Left renal pelvis (tissue), 4 donors: Measurements from ENCODE around the gene RAET1E. TPM values are rescaled to one million over a fixed set of nuclear protein-coding genes. Genes with fewer than 3 reads are reported as not detected.
"Not testable (repeated sequence)": the region's sequence is repeated elsewhere in the genome, so short reads cannot be mapped to it uniquely, and the experiment has no call there.

ENCODE experiments used
- DNase-seq, 4 donors: peaks; one replicate each; pipeline ENCODE4 v3.0.0-alpha.2; 2013; ENCODE audit warnings: low read depth in 4 of 4, low spot score in 3 of 4
- polyA plus RNA-seq, 4 donors: library from polyadenylated mRNA; unstranded; fragments of 120-200 nt; gene quantifications; one replicate each; pipeline ENCODE4 v1.2.1, GENCODE V29; 2013; ENCODE audit not compliant: insufficient read length in 4 of 4

The RAET1E gene
- polyA plus RNA-seq, 4 donors = 0.24 to 0.45 (median 0.44) TPM; not detected in 1

GRCh38 chr6:149913085-149913484 is 15.2 kb upstream of the RAET1E start:
- DNase-seq = no peak

GRCh38 chr6:149912680-149913079 is 14.8 kb upstream of the RAET1E start:
- not testable (repeated sequence) for DNase-seq

- no peak for DNase-seq
These were observed 12.8 kb upstream of the RAET1E start for GRCh38 chr6:149910721-149911151.

GRCh38 chr6:149909701-149910470 is 12.0 kb upstream of the RAET1E start:
- no peak for DNase-seq

DNA sequence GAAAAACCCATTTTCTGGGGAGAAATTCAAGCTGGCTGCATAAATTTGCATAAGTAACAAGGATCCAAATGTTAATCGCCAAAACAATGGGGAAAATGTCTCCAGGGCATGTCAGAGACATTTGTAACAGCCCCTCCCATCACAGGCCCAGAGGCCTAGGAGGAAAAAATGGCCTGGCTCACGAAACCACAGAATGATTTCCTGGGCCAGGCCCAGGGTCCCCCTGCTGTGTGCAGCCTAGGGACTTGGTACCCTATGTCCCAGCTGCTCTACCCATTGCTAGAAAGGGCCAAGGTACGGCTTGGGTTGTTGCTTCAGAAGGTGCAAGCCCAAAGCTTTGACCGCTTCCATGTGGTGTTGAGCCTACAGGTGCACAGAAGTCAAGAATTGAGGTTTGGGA is 10.6 kb upstream of the RAET1E start:
- DNase-seq = not testable (repeated sequence)

DNA sequence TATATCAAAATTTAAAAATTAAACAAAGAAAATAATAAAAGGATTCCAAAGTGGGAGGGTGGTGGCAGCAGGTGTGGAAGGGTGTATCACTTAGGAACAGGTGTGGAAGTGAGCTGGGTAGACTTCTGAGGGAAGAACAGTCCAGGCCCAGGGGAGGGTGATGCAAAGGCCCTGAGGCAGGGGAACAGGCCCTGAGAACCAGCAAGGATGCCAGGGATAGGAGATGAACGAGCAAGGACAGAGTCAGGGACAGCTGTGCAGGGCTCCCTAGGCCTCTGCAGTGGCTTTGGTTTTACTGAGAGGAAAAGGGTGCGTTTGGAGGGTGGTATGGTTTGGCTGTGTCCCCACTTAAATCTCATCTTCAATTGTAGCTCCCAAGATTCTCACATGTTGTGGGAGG is 9.4 kb upstream of the RAET1E start:
- no peak for DNase-seq

DNA sequence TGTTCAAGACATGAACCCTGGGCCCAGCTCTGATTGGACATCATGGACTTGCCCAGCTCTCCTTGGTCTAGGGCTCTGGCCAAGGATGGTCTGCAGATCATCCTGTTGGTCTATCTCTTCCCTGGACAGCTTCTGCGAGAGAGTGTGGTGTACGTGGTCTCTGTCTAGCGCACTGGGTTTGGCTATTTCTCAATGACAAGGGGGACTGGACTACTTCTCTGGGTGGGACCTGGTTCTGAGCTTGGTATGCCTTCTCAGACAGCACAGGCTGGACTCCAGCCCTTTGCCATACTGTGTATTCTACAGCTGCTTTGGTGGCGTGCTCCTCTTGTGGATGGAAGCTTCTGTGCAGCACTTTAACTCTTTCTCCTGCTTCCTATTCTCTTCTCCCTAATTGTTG is 8.5 kb upstream of the RAET1E start:
- DNase-seq = no peak

DNA sequence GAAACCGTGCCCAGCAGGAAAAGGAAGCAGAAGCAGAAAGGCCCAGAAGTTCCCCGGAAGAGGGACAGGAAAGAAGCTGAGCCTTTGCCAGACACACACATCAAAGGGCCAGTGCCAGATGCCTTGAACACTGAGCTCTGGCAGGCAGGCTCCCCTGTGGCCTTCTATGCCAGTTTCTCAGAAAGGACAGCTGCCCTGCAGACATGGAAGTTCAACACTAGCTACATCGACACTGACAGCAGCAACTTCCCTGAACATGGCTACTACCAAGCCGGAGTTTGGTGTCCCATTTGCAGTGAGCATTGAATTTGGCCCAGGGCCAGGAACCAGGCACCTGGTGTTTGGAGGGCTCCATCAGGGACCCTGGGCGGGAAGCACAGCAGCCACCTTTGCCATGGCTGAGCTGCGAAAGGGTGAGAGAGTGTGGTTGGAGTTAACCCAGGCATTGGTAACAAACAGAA is 8.0 kb upstream of the RAET1E start:
- DNase-seq = no peak

DNA sequence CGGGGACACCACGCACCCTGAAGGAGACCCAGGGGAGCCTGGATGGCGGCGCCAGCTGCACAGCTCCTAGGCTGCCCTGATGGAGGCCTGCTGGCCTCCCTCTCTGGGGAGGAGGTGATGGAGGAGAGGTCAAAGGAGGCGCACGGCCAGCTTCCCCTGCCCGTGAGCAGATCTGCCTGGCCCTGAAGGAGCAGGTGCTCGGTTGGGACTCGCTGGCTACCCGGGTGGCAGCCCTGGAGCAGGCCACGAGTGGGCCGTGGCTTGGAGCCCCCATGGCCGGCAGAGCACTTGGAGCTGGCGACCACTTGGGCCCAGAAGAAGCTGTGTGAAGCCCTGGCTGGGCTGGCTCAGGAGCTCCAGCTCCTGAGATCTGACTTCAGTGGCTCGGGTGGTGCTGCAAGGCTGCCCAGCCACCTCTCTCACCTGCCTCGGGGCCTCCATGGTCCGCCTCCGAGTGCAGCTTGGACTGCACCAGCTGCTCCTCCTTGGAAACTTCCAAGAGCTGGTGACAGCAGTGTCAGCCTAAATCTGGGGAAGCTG is 7.5 kb upstream of the RAET1E start:
- no peak for DNase-seq

DNA sequence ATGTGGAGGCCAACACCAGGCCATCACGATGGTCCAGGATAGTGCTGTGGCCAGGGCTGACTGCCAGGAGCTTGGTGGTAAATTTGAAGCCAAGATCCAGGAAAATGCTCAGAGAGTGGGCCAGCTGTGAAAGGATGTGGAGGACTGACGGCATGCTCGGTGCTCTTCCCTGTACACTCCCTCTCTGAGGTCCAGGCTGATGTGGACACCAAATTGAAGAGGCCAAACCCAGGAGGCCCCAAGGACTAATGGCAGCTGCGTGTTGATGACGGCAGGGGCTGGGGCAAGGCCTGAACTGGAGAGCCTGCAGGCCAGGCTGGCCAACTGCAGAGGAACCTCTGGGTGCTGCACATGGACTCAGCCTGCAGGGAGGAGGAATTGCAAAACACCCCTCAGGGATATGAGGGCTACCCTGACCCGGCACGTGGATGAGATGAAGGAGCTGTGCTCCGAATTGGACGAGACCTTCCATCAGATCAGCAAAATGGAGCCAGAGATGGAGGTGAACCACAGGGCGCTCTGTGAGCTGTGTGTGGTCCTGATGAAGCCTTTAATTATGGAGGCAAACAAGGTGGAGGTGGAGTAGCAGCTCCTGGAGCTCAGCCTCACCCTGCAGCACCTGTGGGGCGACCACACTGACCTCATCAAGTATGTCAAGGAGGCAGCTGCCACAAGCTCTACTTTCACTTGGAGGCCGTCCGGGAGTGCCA is 6.9 kb upstream of the RAET1E start:
- DNase-seq = no peak

GRCh38 chr6:149903938-149904611 is 6.2 kb upstream of the RAET1E start:
- no peak for DNase-seq

DNA sequence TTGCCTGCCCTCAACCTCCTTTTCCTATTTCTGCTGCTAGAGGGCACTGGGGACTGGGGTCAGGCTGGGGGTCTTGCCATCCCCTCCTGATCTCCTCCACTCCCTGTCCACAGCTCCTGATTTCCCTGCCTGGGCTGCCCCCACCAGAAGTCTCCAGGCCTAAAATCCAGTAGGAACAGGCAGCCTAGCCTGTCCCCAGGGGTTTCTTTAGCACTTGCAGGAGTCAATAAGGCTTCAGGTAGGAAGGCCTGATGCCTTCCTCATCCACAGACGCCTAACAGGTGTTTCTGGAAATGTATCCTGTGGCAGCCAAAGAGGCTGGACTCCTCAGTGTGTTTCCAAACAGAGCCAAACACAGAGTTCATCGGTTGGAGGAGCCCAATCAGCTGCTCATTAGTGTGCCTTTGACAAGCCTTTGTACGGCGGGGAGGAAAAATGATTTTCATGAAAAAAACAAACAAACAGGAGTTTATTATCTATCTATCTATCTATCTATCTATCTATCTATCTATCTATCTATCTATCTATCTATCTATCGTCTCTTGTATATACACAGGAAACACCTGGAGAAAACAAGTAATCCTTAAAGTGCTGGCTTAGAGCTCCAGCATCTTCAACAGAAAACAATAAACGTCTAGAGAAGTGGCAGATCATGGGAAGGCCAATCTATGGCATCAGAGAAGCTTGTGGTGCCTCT is 3.7 kb upstream of the RAET1E start:
- no peak for DNase-seq

DNA sequence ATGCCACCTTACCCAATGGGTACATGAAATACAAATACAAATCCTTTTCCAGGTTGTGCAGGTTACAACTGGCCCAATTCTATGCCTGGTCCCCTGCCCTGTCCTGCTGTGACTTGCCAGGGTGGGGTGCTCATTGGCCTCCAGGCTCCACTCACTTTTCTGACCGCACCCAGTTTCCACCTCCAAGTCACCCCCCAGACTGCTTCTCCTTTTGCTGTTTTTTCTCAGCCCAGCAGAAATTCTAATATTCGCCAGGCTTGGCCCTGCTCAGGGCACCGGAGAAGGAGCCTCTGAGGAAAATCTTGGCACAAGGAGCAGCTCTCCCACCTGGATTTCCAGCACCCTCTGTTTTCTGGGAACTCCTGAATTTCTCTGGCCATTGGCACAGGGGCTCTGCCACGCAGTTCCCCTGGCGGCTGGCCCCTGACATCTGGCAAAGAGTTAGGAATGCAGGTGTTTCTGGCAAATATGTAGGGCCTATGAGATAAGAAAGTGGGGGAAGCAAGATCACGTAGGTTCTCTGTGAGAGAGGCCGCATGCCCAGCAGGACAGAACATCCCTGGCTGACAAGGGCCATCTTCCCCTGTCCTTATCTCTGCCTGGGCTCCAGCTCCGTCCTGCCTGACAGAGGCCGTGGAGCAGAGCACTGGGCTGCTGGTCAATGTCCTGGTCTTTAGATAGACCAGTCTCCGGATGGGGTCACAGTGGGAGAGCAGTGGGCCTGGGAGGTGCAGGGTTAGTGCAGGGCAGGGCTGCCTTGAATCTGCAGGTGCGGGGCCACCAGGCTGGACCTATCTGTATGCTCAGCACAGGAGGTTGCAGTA is 2.9 kb upstream of the RAET1E start:
- DNase-seq = no peak

GRCh38 chr6:149899926-149900619 is 2.2 kb upstream of the RAET1E start:
- no peak for DNase-seq

DNA sequence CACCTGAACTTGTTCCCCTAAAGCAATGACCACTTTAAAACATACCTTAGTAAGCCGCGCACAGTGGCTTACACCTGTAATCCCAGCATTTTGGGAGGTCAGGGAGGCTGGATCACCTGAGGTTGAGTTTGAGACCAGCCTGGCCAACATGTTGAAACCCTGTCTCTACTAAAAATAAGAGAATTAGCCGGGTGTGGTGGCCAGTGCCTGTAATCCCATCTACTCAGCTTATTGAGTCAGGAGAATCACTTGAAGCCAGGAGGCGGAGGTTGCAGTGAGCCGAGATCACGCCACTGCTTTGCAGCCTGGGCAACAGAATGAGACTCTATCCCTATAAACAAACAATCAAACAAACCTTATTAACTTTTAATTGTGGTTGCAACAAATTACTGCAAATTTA is 1.6 kb upstream of the RAET1E start:
- no peak for DNase-seq

DNA sequence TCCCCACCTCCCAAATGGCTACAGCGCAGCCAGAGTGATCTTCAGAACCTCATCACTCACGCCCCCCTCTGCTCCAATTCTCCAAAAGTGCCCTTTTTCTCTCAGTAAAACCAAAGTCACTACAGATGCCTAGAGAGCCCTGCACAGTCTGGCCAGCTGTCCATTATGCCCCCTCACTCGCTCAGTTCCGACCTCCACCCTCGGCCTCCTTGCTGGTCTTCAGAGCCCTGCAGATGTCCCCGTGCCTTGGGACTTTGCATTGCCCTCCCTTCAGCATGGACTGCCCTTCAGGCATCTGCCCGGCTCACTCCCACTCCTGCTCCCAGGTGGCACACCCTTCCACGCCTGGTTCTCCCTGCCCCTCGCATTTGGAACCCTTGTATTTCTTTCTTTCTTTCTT is 1.1 kb upstream of the RAET1E start:
- no peak for DNase-seq

DNA sequence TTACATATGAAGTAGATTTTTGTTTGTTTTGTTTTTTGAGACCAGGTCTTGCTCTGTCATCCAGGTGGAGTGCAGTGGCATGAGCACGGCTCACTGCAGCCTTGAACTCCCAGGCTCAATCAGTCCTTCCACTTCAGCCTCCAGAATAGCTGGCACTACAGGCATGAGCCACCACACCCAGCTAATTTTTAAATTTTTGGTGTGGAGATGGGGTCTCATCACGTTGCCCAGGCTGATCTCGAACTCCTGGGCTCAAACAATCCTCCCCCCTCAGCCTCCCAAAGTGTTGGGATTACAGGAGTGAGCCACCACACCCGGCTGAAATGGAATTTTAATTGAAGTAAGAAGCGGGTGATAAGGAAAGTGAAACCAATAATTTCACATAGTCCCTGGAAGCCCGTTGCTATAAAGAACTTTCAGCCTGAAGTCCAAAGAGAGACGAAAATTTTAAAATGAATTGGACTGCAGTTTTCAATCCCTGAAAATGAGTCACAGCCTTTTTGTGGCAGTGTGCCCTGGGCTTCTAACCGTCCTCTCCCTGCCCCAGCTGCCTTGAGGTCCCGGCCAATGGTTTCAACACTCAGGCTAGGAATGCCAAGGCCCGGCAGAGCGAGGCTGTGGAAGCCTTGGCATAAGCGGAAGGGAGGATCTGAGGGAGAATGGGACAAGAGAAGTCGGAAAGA is 757 bp downstream of the RAET1E start:
- DNase-seq = no peak

- no peak for DNase-seq
These were observed 1.4 kb downstream of the RAET1E start for GRCh38 chr6:149896491-149896890.

GRCh38 chr6:149895833-149896271 is 2.1 kb downstream of the RAET1E start:
- DNase-seq = no peak
